Small intestine (tissue), 7 donors: Measurements from ENCODE around the gene AKR1A1. TPM values are rescaled to one million over a fixed set of nuclear protein-coding genes. Genes with fewer than 3 reads are reported as not detected.
A peak's percentile ranks its signal among the peaks of the same experiment; 100 is the strongest.

Source experiments
- DNase-seq, 2 donors: peaks; one replicate each; pipeline versions ENCODE4 v3.0.0 to v3.0.0-alpha.2; 2013
- FAIRE-seq: peaks from 2 replicates; lab custom pipeline; 2012; peaks lifted over from hg19 to GRCh38; lab: Jason Lieb, UNC
- H3K27ac ChIP-seq, 3 donors: one replicate each; pipeline ENCODE4 v1.5.1; 2013; ENCODE audit warnings: low read length in 2 of 3, mild to moderate bottlenecking in 2 of 3, control low read depth in 1 of 3, inconsistent platforms in 1 of 3, low read depth in 1 of 3, moderate library complexity in 1 of 3
- H3K27me3 ChIP-seq, 3 donors: one replicate each; pipeline ENCODE4 v1.6.1; 2013; ENCODE audit warnings: low read length in 3 of 3, inconsistent platforms in 1 of 3; ENCODE audit not compliant: control insufficient read depth in 3 of 3, insufficient read depth in 3 of 3
- H3K36me3 ChIP-seq, 3 donors: one replicate each; pipeline ENCODE4 v1.6.1; 2013; ENCODE audit warnings: low read length in 3 of 3, inconsistent platforms in 1 of 3, low read depth in 1 of 3, mild to moderate bottlenecking in 1 of 3, moderate library complexity in 1 of 3; ENCODE audit not compliant: control insufficient read depth in 3 of 3, insufficient read depth in 2 of 3
- H3K4me1 ChIP-seq, 3 donors: one replicate each; pipeline ENCODE4 v1.6.1; 2013; ENCODE audit warnings: low read length in 2 of 3, inconsistent platforms in 1 of 3, low read depth in 1 of 3, mild to moderate bottlenecking in 1 of 3, moderate library complexity in 1 of 3; ENCODE audit not compliant: control insufficient read depth in 3 of 3, insufficient read depth in 2 of 3
- H3K4me3 ChIP-seq, 3 donors: one replicate each; pipeline ENCODE4 v1.5.1; 2013; ENCODE audit warnings: low read length in 3 of 3, control low read depth in 1 of 3, inconsistent platforms in 1 of 3, low read depth in 1 of 3, mild to moderate bottlenecking in 1 of 3, moderate library complexity in 1 of 3
- H3K9me3 ChIP-seq, 2 donors: one replicate each; pipeline ENCODE4 v1.6.1; 2013; ENCODE audit warnings: low read depth in 1 of 2, low read length in 1 of 2; ENCODE audit not compliant: control insufficient read depth in 2 of 2, insufficient read depth in 1 of 2
- WGBS, 3 donors: extraction: QIAGEN DNeasy Blood & Tissue Kit; methylation state at CpG; one replicate each; pipeline ENCODE4 v1.1.7; 2013; 5-methylcytosine and 5-hydroxymethylcytosine counted together
- polyA plus RNA-seq, 4 donors: library from polyadenylated mRNA; stranded (reverse) in 3 of 4; unstranded in 1 of 4; fragments of 200-250 nt in 3 of 4; fragments of 120-200 nt in 1 of 4; gene quantifications; one replicate each; pipeline versions ENCODE4 v1.2.1 to v1.2.3, GENCODE V29; 2013
- donor health status: healthy with polysubstance abuse.
- donor health status: control.
- donor health status: control.
- donor health status: Bipolar disorder and iron deficiency.
- donor health status: healthy.

Gene AKR1A1
- polyA plus RNA-seq, 4 donors, result 241 to 636 (median 313) TPM

- H3K36me3 ChIP-seq, result peaks cover 0 to 28% (median 5%) of the 10 kb centered on the region in 3 donors
- H3K27me3 ChIP-seq, result no peaks in the 10 kb centered on the region
- no peak for DNase-seq
- peaks cover 0 to 15% (median 0%) of the 10 kb centered on the region in 3 donors for H3K4me1 ChIP-seq
- peak overlapping the region in 2 of 3 donors; percentile 85 to 97 for H3K27ac ChIP-seq
- 2 to 15% (median 8%) methylated on average over 3 of the region's 3 CpGs for WGBS, 3 donors
- H3K9me3 ChIP-seq, result no peaks in the 10 kb centered on the region
- no peak for FAIRE-seq
- H3K4me3 ChIP-seq, result peak overlapping the region in 2 of 3 donors; percentile 75 to 87
Observed at GRCh38 chr1:45551684-45552083, 1.1 kb downstream of the AKR1A1 start.

GRCh38 chr1:45552331-45552730 is 1.7 kb downstream of the AKR1A1 start:
- Histone ChIP-seq H3K27me3 (no peaks in the 10 kb centered on the region), H3K4me3 (peak overlapping the region in 2 of 3 donors; percentile 75 to 87), H3K9me3 (no peaks in the 10 kb centered on the region), H3K36me3 (peaks cover 0 to 32% (median 5%) of the 10 kb centered on the region in 3 donors), H3K27ac (peak overlapping the region in 1 of 3 donors; percentile 97), H3K4me1 (peaks cover 0 to 15% (median 1%) of the 10 kb centered on the region in 3 donors)
- FAIRE-seq (no peak), DNase-seq (peak; percentile 78 to 84)
- WGBS, 3 donors, result 15 to 58% (median 38%) methylated on average over 1 of the region's 1 CpG

GRCh38 chr1:45554198-45554597 is 3.6 kb downstream of the AKR1A1 start:
- no peak overlapping the region for H3K4me3 ChIP-seq
- peak in 1 of 2 donors; percentile 61 for DNase-seq
- H3K36me3 ChIP-seq, result peaks cover 0 to 38% (median 5%) of the 10 kb centered on the region in 3 donors
- FAIRE-seq, result no peak
- WGBS, 3 donors, result 47 to 73% (median 53%) methylated on average over 6 of the region's 6 CpGs
- H3K27me3 ChIP-seq, result no peaks in the 10 kb centered on the region
- no peak overlapping the region for H3K27ac ChIP-seq
- H3K9me3 ChIP-seq, result no peaks in the 10 kb centered on the region
- H3K4me1 ChIP-seq, result peaks cover 0 to 15% (median 2%) of the 10 kb centered on the region in 3 donors

GRCh38 chr1:45557422-45557944 is 6.9 kb downstream of the AKR1A1 start:
- H3K9me3 ChIP-seq, result no peaks in the 10 kb centered on the region
- H3K36me3 ChIP-seq, result peaks cover 3 to 66% (median 5%) of the 10 kb centered on the region in 3 donors
- H3K4me3 ChIP-seq, result no peak overlapping the region
- peak overlapping the region in 2 of 3 donors; percentile 8 to 59 for H3K27ac ChIP-seq
- DNase-seq, result peak in 1 of 2 donors; percentile 68
- no peaks in the 10 kb centered on the region for H3K27me3 ChIP-seq
- 14 to 65% (median 22%) methylated on average over 3 of the region's 3 CpGs for WGBS, 3 donors
- peaks cover 0 to 13% (median 5%) of the 10 kb centered on the region in 3 donors for H3K4me1 ChIP-seq
- no peak for FAIRE-seq

GRCh38 chr1:45563843-45564242 is 13.2 kb downstream of the AKR1A1 start:
- Histone ChIP-seq H3K9me3 (no peaks in the 10 kb centered on the region), H3K4me3 (no peak overlapping the region), H3K4me1 (peaks cover 0 to 12% (median 3%) of the 10 kb centered on the region in 3 donors), H3K27ac (no peak overlapping the region), H3K27me3 (no peaks in the 10 kb centered on the region), H3K36me3 (peaks cover 5 to 88% (median 10%) of the 10 kb centered on the region in 3 donors)
- no peak for DNase-seq
- WGBS, 3 donors, result 91 to 100% (median 96%) methylated on average over 2 of the region's 2 CpGs
- no peak for FAIRE-seq

GRCh38 chr1:45566722-45567121 is 16.1 kb downstream of the AKR1A1 start:
- DNase-seq (peak in 1 of 2 donors; percentile 39), FAIRE-seq (no peak)
- Histone ChIP-seq H3K27me3 (no peaks in the 10 kb centered on the region), H3K4me1 (peaks cover 0 to 9% (median 0%) of the 10 kb centered on the region in 3 donors), H3K27ac (peak overlapping the region in 1 of 3 donors; percentile 26), H3K9me3 (no peaks in the 10 kb centered on the region), H3K4me3 (no peak overlapping the region), H3K36me3 (peaks cover 13 to 85% (median 14%) of the 10 kb centered on the region in 3 donors)
- WGBS, 3 donors, result 33 to 56% (median 36%) methylated on average over 4 to 5 of the region's 5 CpGs

GRCh38 chr1:45567911-45568310 is 17.3 kb downstream of the AKR1A1 start:
- H3K4me3 ChIP-seq, result no peak overlapping the region
- H3K27me3 ChIP-seq, result no peaks in the 10 kb centered on the region
- DNase-seq, result no peak
- H3K9me3 ChIP-seq, result no peaks in the 10 kb centered on the region
- H3K27ac ChIP-seq, result no peak overlapping the region
- no peak for FAIRE-seq
- peaks cover 0 to 5% (median 0%) of the 10 kb centered on the region in 3 donors for H3K4me1 ChIP-seq
- WGBS, 3 donors, result 89 to 92% (median 92%) methylated on average over 7 of the region's 7 CpGs
- H3K36me3 ChIP-seq, result peaks cover 11 to 73% (median 14%) of the 10 kb centered on the region in 3 donors

- FAIRE-seq (no peak), DNase-seq (no peak)
- Histone ChIP-seq H3K4me1 (peaks cover 0 to 5% (median 0%) of the 10 kb centered on the region in 3 donors), H3K36me3 (peaks cover 11 to 68% (median 14%) of the 10 kb centered on the region in 3 donors), H3K27ac (no peak overlapping the region), H3K27me3 (no peaks in the 10 kb centered on the region), H3K4me3 (no peak overlapping the region), H3K9me3 (no peaks in the 10 kb centered on the region)
- 73 to 78% (median 75%) methylated on average over 4 of the region's 4 CpGs for WGBS, 3 donors
Observed at GRCh38 chr1:45568421-45568820, 17.8 kb downstream of the AKR1A1 start.
